GM21619 (cell line): ENCODE measurements around the gene CARD19.
A peak's percentile ranks its signal among the peaks of the same experiment; 100 is the strongest.

Source experiments
- ATAC-seq: cut with Tn5 transposase; IDR thresholded peaks from one replicate; pipeline ENCODE4 v1.9.1; 2021; ENCODE audit not compliant: unreplicated experiment

Gene CARD19

GRCh38 chr9:93149361-93149760 lies 53.3 kb downstream of the CARD19 start:
- no peak for ATAC-seq

GRCh38 chr9:93151097-93151784 lies 55.2 kb downstream of the CARD19 start:
- ATAC-seq = no peak

GRCh38 chr9:93154293-93154903 lies 58.4 kb downstream of the CARD19 start:
- ATAC-seq = no peak

- ATAC-seq = no peak
These were observed 59.9 kb downstream of the CARD19 start for GRCh38 chr9:93155716-93156474.

GRCh38 chr9:93156475-93157008 lies 60.5 kb downstream of the CARD19 start:
- no peak for ATAC-seq

GRCh38 chr9:93159601-93160471 lies 63.8 kb downstream of the CARD19 start:
- peak; percentile 74 for ATAC-seq

- no peak for ATAC-seq
These were observed 66.0 kb downstream of the CARD19 start for GRCh38 chr9:93161786-93162562.
